Measurements from ENCODE around the gene UBIAD1.
"Not testable (repeated sequence)": the region's sequence is repeated elsewhere in the genome, so short reads cannot be mapped to it uniquely, and the experiment has no call there.

The UBIAD1 gene

GRCh38 chr1:11279152-11279551, 6.2 kb downstream of the UBIAD1 start:
- in situ Hi-C loops (cut with HindIII; ENCODE audit: low sequenced_read_pairs), result no loop called here

- in situ Hi-C loops (cut with HindIII; ENCODE audit: low sequenced_read_pairs), result no loop called here
Measured at GRCh38 chr1:11279630-11280029, 6.6 kb downstream of the UBIAD1 start.

- in situ Hi-C loops (cut with HindIII; ENCODE audit: low sequenced_read_pairs), result no loop called here
Measured at GRCh38 chr1:11280719-11281376, 7.8 kb downstream of the UBIAD1 start.

GRCh38 chr1:11281518-11282331, 8.7 kb downstream of the UBIAD1 start:
- in situ Hi-C loops (cut with HindIII; ENCODE audit: low sequenced_read_pairs), result no loop called here

- in situ Hi-C loops (cut with HindIII; ENCODE audit: low sequenced_read_pairs), result no loop called here
Measured at GRCh38 chr1:11283151-11283550, 10.2 kb downstream of the UBIAD1 start.

- in situ Hi-C loops (cut with HindIII; ENCODE audit: low sequenced_read_pairs), result no loop called here
Measured at GRCh38 chr1:11284784-11285183, 11.8 kb downstream of the UBIAD1 start.

- in situ Hi-C loops (cut with HindIII; ENCODE audit: low sequenced_read_pairs), result no loop called here
Measured at GRCh38 chr1:11285883-11286734, 13.1 kb downstream of the UBIAD1 start.

- in situ Hi-C loops (cut with HindIII; ENCODE audit: low sequenced_read_pairs), result no loop called here
Measured at GRCh38 chr1:11286735-11287410, 13.9 kb downstream of the UBIAD1 start.

GRCh38 chr1:11289064-11289463, 16.1 kb downstream of the UBIAD1 start:
- in situ Hi-C loops (cut with HindIII; ENCODE audit: low sequenced_read_pairs), result no loop called here

GRCh38 chr1:11291049-11291448, 18.1 kb downstream of the UBIAD1 start:
- in situ Hi-C loops (cut with HindIII; ENCODE audit: low sequenced_read_pairs), result no loop called here

- in situ Hi-C loops (cut with HindIII; ENCODE audit: low sequenced_read_pairs), result no loop called here
Measured at GRCh38 chr1:11293856-11294255, 20.9 kb downstream of the UBIAD1 start.

GRCh38 chr1:11294951-11295350, 22.0 kb downstream of the UBIAD1 start:
- in situ Hi-C loops (cut with HindIII; ENCODE audit: low sequenced_read_pairs), result no loop called here

GRCh38 chr1:11295905-11296304, 22.9 kb downstream of the UBIAD1 start:
- in situ Hi-C loops (cut with HindIII; ENCODE audit: low sequenced_read_pairs), result no loop called here

- in situ Hi-C loops (cut with HindIII; ENCODE audit: low sequenced_read_pairs), result not testable (repeated sequence)
Measured at GRCh38 chr1:11297774-11298173, 24.8 kb downstream of the UBIAD1 start.

GRCh38 chr1:11298390-11299224, 25.6 kb downstream of the UBIAD1 start:
- in situ Hi-C loops (cut with HindIII; ENCODE audit: low sequenced_read_pairs), result no loop called here

GRCh38 chr1:11299225-11299574, 26.2 kb downstream of the UBIAD1 start:
- in situ Hi-C loops (cut with HindIII; ENCODE audit: low sequenced_read_pairs), result no loop called here

- in situ Hi-C loops (cut with HindIII; ENCODE audit: low sequenced_read_pairs), result no loop called here
Measured at GRCh38 chr1:11301601-11302000, 28.6 kb downstream of the UBIAD1 start.

- in situ Hi-C loops (cut with HindIII; ENCODE audit: low sequenced_read_pairs), result no loop called here
Measured at GRCh38 chr1:11302366-11302765, 29.4 kb downstream of the UBIAD1 start.

- in situ Hi-C loops (cut with HindIII; ENCODE audit: low sequenced_read_pairs), result not testable (repeated sequence)
Measured at GRCh38 chr1:11305516-11305915, 32.5 kb downstream of the UBIAD1 start.

GRCh38 chr1:11307852-11308251, 34.9 kb downstream of the UBIAD1 start:
- in situ Hi-C loops (cut with HindIII; ENCODE audit: low sequenced_read_pairs), result no loop called here
